Endothelial cell (in vitro differentiated cells): ENCODE measurements around the gene OR51B2. TPM values are rescaled to one million over a fixed set of nuclear protein-coding genes. Genes with fewer than 3 reads are reported as not detected.

Experiments
- DNase-seq: peaks from one replicate; pipeline ENCODE4 v3.0.0; 2021; ENCODE audit warnings: low spot score
- H3K27ac Mint-ChIP-seq: one replicate; pipeline ENCODE4 v1.8.0; 2021; ENCODE audit warnings: mixed read lengths, inconsistent platforms; ENCODE audit not compliant: unreplicated experiment
- H3K27me3 Mint-ChIP-seq: one replicate; pipeline ENCODE4 v1.8.0; 2021; ENCODE audit warnings: mild to moderate bottlenecking, moderate library complexity, mixed read lengths, inconsistent platforms; ENCODE audit not compliant: unreplicated experiment
- H3K36me3 Mint-ChIP-seq: one replicate; pipeline ENCODE4 v1.8.0; 2021; ENCODE audit warnings: mild to moderate bottlenecking, low read depth, mixed read lengths, inconsistent platforms; ENCODE audit not compliant: unreplicated experiment
- H3K4me1 Mint-ChIP-seq: one replicate; pipeline ENCODE4 v1.8.0; 2021; ENCODE audit warnings: mild to moderate bottlenecking, mixed read lengths, inconsistent platforms; ENCODE audit not compliant: unreplicated experiment
- H3K4me3 Mint-ChIP-seq: one replicate; pipeline ENCODE4 v1.8.0; 2021; ENCODE audit warnings: mild to moderate bottlenecking, mixed read lengths, inconsistent platforms; ENCODE audit not compliant: unreplicated experiment
- H3K9me3 Mint-ChIP-seq: one replicate; pipeline ENCODE4 v1.8.0; 2021; ENCODE audit warnings: mixed read lengths, inconsistent platforms; ENCODE audit not compliant: unreplicated experiment
- total RNA-seq: library from RNA; stranded (reverse); fragmentation: NEBNext Ultra II Directional; extraction: Animal tissue kit (Norgen Biotek cat#: 25700); gene quantifications from one replicate; pipeline ENCODE4 v1.2.1, GENCODE V29; 2021; ENCODE audit not compliant: unreplicated experiment
- TF ChIP-seq, protein P1 (sequence below): fragments of 200-600 bp; sonication (generic); IDR thresholded peaks from one replicate; pipeline ENCODE4 v1.5.0; 2021; ENCODE audit warnings: antibody characterized with exemption; ENCODE audit not compliant: unreplicated experiment

Gene OR51B2
- total RNA-seq, 1 donor from 2014 or later, result not detected

DNA sequence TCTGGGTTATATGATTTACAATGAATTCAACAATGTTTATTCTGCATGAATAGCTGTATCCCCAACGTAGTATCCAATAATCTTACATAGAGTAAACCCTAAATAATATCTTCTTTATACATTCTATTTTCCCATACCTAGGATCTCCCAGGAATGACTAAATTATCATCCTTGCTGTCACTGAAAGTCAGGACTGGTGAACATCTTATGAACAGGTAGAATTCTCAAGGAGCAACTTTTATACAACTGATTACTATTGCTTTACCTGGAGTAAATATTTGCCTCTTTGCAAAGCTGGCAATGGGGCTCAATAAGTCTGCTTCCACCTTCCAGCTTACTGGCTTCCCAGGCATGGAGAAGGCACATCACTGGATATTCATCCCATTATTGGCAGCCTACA lies 27.1 kb upstream of the OR51B2 start, which contains the start of gene OR51B6:
TSS of gene OR51B6 (plus strand) at position 301 of the 400 bp plus-strand sequence. CDS start at position 301, 0 bp downstream.
- peaks cover 1% of the 10 kb centered on the region for H3K27me3 Mint-ChIP-seq
- no peaks in the 10 kb centered on the region for H3K9me3 Mint-ChIP-seq
- H3K36me3 Mint-ChIP-seq, result no peaks in the 10 kb centered on the region
- DNase-seq, result no peak
- no peak within 1 kb of the TSS for H3K27ac Mint-ChIP-seq
- TF ChIP-seq, protein P1, sequence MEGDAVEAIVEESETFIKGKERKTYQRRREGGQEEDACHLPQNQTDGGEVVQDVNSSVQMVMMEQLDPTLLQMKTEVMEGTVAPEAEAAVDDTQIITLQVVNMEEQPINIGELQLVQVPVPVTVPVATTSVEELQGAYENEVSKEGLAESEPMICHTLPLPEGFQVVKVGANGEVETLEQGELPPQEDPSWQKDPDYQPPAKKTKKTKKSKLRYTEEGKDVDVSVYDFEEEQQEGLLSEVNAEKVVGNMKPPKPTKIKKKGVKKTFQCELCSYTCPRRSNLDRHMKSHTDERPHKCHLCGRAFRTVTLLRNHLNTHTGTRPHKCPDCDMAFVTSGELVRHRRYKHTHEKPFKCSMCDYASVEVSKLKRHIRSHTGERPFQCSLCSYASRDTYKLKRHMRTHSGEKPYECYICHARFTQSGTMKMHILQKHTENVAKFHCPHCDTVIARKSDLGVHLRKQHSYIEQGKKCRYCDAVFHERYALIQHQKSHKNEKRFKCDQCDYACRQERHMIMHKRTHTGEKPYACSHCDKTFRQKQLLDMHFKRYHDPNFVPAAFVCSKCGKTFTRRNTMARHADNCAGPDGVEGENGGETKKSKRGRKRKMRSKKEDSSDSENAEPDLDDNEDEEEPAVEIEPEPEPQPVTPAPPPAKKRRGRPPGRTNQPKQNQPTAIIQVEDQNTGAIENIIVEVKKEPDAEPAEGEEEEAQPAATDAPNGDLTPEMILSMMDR, result no peak
- H3K4me3 Mint-ChIP-seq, result no peak within 1 kb of the TSS
- H3K4me1 Mint-ChIP-seq, result no peaks in the 10 kb centered on the region

DNA sequence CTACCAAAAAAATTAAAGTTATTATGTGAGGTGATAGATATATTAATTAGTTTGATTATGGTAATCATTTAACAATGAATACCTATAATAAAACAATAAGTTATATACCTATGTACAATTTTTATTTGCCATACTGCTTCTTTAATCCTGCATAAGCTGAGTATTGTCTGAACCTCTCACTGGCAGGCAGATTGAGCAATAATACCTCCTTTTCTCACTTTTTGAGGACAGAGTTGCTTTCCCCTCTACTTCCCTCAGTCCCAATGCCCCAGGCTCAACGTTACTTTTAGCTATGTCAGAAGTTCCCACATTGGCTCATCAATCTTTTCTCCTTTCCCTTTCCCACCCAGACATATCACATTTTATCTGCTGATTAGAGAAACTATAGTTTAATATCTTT lies 25.5 kb upstream of the OR51B2 start:
- Mint-ChIP-seq H3K9me3 (no peaks in the 10 kb centered on the region), H3K27ac (no peak overlapping the region), H3K4me3 (no peak overlapping the region), H3K27me3 (no peaks in the 10 kb centered on the region), H3K36me3 (no peaks in the 10 kb centered on the region), H3K4me1 (no peaks in the 10 kb centered on the region)
- TF ChIP-seq, protein P1, result no peak
- DNase-seq, result no peak

DNA sequence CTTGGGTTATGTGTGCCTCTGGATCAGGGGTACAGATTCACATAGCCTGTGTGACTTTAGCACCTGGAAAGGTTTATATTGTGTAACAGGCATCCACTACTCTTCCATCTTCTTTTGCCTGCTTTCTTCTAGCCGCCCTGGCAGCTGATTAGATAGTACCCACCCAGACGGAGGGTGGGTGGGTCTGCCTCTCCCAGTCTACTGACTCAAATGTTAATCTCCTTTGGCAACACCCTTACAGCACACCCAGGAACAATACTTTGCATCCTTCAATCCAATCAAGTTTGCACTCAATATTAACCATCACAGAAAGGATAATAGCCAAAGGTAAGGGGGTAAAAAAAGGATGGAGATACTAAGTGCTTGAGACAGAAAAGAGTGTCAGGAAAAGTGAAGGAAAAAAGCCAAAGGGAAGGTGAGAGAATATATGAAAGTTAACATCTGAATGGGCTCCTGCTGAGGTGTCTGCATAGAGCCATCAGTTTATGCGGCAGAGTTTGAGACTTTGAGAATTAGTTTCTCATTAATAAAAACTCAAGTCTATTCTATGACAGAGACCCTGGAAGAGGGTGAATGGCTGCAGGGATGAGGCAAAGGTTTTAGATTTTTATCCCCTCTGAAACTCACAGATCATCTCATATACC lies 24.6 kb upstream of the OR51B2 start:
- Mint-ChIP-seq H3K36me3 (no peaks in the 10 kb centered on the region), H3K4me1 (no peaks in the 10 kb centered on the region), H3K27ac (no peak overlapping the region), H3K4me3 (no peak overlapping the region), H3K27me3 (no peaks in the 10 kb centered on the region), H3K9me3 (no peaks in the 10 kb centered on the region)
- TF ChIP-seq, protein P1, result no peak
- no peak for DNase-seq

DNA sequence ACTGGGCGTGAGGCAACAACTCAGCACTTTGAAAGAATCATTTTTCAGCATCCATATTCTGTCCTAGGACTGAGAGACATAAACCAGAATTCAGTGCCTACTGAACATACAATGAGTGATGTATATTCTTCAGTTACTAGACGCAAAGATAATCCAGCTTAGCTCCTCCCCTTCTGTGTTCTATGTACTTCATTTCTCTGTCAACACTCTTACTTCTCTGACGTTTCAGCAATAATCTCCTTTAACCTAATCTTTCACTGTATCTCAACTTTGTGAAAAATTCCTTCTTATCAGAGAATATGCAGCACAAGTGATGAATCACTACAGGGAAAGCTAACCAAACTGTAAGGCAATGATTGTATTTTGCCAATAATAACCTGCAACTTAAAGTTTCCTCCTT lies 21.7 kb upstream of the OR51B2 start:
- no peak for DNase-seq
- TF ChIP-seq, protein P1, result no peak
- no peak overlapping the region for H3K27ac Mint-ChIP-seq
- no peaks in the 10 kb centered on the region for H3K4me1 Mint-ChIP-seq
- no peaks in the 10 kb centered on the region for H3K36me3 Mint-ChIP-seq
- H3K4me3 Mint-ChIP-seq, result no peak overlapping the region
- H3K9me3 Mint-ChIP-seq, result no peaks in the 10 kb centered on the region
- no peaks in the 10 kb centered on the region for H3K27me3 Mint-ChIP-seq

DNA sequence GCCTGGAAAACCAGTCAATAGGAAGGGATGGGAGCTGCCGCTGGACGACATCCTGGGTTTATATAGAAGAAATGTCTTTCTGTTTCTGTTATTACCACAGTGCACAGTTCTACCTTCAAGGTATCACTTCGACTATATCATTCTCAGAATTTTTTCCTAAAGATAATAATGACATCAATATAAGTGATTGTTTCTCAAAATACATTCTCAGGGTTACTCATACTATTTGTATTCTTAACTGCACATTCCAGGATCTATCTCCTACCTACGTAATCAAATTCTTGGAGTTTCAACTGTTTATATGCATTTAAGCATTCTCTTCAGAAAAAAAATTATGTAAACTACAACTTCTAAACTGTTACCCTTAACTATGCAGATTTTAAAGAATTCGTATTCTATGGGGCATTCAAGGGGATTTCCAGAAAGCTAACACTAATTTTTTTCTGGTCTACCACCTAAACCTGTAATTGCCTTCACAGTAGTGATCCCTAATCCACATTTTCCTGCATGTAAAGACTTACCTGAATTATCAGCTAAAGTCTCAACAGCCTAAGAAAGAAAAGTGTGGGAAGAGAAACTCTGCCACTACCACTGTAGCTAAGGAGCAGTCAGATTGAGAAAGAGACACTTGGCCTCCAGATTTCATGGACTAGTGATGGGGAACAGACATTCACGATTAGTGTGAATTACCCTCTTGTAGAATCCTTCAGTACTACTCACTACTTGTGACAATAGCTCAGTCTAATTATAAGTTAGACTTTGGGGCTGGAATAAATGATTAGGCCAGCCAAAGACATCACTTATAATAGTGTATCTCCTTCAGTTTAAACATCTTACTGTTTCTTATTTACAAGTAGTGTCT lies 19.6 kb upstream of the OR51B2 start, which contains the start of gene OR51B5:
TSS of gene OR51B5 (minus strand) at position 51 of the 862 bp plus-strand sequence. CDS start at position 51, 0 bp downstream.
- H3K4me3 Mint-ChIP-seq, result no peak within 1 kb of the TSS
- no peaks in the 10 kb centered on the region for H3K27me3 Mint-ChIP-seq
- H3K9me3 Mint-ChIP-seq, result no peaks in the 10 kb centered on the region
- TF ChIP-seq, protein P1, result no peak
- DNase-seq, result no peak
- H3K36me3 Mint-ChIP-seq, result no peaks in the 10 kb centered on the region
- no peaks in the 10 kb centered on the region for H3K4me1 Mint-ChIP-seq
- no peak within 1 kb of the TSS for H3K27ac Mint-ChIP-seq
